ENCODE results near the gene ITGB7.

- TF ChIP-seq POLR2A (IDR thresholded peaks at IDR 0.05): no peak
- TF ChIP-seq CTCF (IDR thresholded peaks at IDR 0.05 in 8 of 11, conservative IDR thresholded peaks at IDR 0.05 in 3 of 11): no peak
- TF ChIP-seq POLR2AphosphoS5 (IDR thresholded peaks at IDR 0.05): no peak
These were observed 8.5 kb downstream of the ITGB7 start for GRCh38 chr12:53198486-53199110.
